Glomerular visceral epithelial cell (primary cell): Measurements from ENCODE around the gene CCDC81.

ENCODE experiments used
- DNase-seq: peaks from one replicate; pipeline ENCODE4 v3.0.0-alpha.2; 2016; ENCODE audit errors: extremely low spot score

CCDC81 gene

GRCh38 chr11:86440305-86440716 lies 65.6 kb downstream of the CCDC81 start:
- no peak for DNase-seq

DNA sequence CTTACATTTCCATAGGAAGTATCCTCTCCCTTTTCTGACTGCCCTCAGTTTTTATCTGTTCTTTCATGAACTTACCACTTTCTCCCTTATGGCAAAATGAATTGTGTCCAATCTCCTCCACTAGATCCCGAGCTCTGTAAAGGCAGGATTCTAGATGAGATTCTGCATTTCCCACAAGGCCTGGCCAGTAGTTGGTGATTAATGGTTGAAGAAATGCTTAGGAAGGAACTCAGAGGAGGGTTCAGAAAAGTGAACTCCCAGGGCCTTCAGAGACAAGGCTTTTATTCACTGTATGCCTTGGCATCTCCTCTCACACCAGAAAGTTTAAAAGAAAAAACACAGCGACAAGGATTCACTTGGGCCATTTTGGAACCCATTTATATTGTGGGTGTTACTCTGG lies 66.2 kb downstream of the CCDC81 start:
- no peak for DNase-seq

- DNase-seq: peak; percentile 61
Observed at GRCh38 chr11:86442420-86442819, 67.7 kb downstream of the CCDC81 start.

- no peak for DNase-seq
Observed at GRCh38 chr11:86442827-86443226, 68.1 kb downstream of the CCDC81 start.

DNA sequence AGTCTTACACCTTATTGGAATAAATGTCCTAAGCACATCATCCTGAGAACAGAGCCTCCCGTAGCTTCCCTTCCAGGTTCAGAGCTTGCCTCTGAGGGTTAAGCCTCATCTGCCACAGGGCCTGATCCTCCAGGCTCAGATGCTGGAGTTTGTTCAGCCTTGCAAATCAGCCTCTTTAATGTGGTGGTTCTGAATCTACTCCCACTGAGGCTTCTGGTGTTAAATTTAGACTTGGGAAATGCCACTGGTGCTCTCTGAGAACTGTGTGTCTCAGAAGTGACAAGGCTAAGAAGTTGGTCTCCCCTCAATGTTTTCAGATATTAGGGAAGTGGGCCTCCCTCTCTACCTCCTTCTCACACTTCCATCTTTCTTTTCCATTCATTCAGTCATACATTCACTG lies 68.7 kb downstream of the CCDC81 start:
- DNase-seq: no peak

GRCh38 chr11:86444981-86445380 lies 70.3 kb downstream of the CCDC81 start:
- no peak for DNase-seq

GRCh38 chr11:86446163-86446923 lies 71.7 kb downstream of the CCDC81 start:
- no peak for DNase-seq

DNA sequence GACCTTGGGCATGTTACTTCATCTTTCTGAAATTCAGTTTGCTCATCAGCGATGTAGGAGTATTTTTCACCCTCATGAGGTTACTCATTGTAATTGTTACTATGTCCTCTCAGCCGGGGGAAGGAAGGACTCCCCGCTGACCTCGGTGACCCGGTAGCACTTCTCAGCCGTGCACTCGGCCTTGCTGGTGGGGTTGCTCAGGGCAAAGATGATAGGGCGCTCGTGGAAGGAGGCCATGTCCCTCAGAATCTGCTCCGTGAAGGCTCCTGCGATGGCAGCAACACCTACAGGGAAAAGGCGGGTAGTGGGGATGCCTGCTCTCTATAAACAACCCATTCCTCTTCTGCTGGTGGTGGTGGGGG lies 72.2 kb downstream of the CCDC81 start:
- DNase-seq: no peak

DNA sequence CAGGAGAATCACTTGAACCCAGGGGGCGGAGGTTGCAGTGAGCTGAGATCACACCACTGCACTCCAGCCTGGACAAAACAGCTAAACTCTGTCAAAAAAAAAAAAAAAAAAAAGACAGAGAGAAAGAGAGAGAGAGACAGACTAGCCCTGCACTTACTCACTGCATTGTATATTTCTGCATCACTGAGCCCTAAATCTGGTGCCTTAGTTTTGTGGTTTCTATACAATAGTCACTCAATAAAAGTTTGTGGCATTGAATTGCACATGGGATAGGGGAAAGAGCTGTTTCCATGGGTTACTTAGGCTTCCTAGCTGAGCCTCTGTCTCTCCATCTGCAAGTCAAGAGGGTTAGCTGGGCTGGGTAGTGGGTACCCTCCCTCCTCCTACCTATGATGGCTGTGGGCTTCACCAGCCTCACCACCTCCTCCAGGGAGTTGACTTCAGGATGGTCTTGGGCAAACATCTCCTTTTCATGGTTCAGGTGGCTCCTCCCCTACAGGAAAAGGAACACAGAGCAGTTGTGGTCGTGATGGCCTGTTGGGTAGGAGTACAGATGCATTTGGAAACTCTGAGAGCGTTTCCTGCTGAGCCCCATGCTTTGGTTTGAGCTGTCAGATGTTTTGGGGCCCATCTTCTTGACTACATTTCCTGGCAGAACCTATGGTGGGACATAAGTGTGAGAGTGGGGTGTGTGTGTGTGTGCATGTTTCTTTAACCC lies 73.2 kb downstream of the CCDC81 start:
- peak; percentile 32 for DNase-seq

GRCh38 chr11:86449993-86450629 lies 75.4 kb downstream of the CCDC81 start:
- no peak for DNase-seq

GRCh38 chr11:86453290-86454030 lies 78.8 kb downstream of the CCDC81 start:
- no peak for DNase-seq

DNA sequence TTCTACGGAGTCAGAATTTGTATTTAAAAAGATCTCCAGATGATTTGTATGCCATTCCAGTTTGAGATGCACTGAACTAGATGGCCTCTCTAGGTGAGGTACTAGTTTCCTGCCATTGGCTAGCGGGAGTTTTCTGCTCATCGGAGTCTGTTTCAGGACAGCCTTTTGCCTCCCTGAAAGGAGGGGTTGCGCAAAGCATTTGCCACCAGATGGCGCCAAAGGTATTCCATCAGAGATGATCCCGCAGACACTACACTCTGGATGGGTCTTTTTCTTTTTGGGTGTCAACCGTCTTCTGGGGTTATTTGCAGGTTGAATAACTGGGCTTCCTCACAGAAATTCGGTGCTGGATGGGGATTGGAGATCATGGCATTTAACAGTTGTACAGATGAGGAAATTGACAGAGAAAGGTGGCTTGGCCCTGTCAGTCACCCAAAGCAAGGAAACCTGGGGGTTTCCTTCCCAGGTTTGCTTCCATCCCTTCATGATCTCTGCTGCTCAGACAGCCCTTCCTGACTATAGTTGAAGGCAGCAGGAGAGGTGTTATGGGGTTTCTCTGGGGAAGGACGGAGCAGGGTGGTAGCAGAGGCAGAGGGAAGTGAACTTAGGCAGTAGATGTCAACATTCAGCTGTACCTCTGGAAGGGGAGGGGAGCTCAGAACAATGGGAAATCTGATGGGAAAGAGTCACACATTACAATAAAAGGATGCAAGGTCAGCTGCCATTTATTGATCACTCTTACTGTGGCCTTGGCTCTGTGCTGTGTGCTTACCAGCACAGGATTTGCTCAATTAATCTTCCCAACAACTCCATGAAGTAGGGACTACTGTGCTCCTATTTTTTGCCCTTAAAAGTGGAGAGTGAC lies 81.6 kb downstream of the CCDC81 start:
- peak; percentile 81 for DNase-seq

GRCh38 chr11:86458294-86459001 lies 83.8 kb downstream of the CCDC81 start:
- no peak for DNase-seq

- no peak for DNase-seq
Observed at GRCh38 chr11:86459002-86459385, 84.3 kb downstream of the CCDC81 start.

DNA sequence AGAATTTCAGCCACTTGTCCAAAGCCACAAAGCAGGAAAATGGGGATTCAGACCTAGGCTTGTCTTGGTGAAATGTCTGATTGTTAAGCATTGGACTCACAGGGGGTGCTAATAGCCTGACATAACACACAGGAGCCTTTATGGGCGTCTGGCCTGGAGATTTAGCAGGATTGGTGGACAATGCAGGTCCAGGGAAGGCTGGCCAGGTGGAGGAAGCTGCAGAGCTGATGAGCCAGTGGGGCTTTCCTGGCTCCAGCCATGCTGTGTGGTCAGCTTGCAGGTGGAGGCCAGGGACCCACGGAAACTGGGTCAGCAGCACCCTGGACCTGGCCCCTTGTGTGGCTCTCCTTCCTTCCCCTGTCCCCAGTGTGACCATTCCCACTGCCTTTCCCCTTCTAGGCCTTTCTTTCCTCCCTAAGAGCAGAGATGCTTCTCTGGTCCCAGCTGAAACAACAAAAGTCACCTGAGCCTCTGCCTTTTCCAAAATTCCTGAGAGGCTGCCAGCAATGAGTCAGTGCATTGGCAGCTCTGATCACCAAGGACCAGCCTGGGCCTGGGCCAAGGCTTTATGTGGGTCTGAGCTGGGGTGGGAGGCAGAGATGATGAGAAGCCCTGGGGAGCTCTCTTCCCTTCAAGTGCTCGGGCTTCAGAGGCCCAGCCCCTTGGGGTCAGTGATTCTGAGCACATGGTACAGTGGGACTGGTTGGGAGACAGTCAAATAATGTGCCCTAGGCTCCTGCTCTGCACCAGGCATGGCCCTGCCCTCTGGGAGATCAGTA lies 85.2 kb downstream of the CCDC81 start:
- DNase-seq: peak; percentile 97

DNA sequence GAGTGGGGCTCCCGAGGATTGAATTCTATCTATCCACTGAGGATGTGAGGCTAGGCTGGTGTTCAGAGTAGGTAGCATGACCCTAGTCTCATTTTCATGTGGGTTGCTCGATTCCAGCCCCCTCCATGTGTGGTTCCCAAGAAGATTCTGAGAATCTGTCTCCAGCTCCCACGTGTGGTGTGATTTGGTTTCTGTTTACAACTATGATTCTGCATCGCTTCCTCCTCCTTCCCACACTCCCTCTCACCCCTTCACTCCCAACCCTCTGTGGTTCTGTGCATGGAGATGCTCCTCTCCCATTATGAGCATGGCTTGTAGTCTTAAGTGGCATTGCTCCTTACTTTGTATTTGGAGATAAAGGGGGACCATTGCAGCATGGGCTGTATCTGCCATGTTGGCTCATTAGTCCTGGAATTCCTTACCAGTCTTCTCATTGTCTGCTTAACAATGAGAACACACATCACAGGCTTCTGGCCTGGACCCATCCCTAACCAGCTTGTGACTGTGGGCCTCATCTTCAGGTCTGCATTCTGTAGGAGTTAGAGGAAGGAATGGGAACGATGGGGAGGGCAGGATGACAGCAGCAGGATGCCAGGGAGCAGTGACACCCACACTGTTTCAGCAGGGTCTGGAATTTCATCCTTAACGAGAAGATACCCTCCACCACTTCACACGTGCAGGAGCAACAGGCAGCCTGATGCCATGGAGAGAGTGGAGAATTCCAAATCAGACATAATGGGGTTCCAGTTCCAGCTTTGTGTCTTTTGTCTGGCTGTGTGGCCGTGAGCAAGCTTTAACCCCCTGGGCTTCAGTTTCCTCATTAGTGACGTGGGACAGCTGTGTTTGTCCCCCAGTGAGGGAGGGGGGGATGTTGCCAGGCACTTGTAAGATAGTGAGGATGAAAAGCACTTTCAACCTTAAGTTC lies 86.0 kb downstream of the CCDC81 start:
- DNase-seq: peak; percentile 35

- no peak for DNase-seq
Observed at GRCh38 chr11:86461892-86462291, 87.2 kb downstream of the CCDC81 start.

- no peak for DNase-seq
Observed at GRCh38 chr11:86463120-86463519, 88.4 kb downstream of the CCDC81 start.

GRCh38 chr11:86463955-86464354 lies 89.3 kb downstream of the CCDC81 start:
- no peak for DNase-seq
